HG02870 (cell line): ENCODE measurements around the gene GANC.
"Not testable (repeated sequence)": the region's sequence is repeated elsewhere in the genome, so short reads cannot be mapped to it uniquely, and the experiment has no call there.

Source experiments
- ATAC-seq: cut with Tn5 transposase; IDR thresholded peaks from one replicate; pipeline ENCODE4 v1.9.1; 2021; ENCODE audit warnings: mild to moderate bottlenecking, moderate library complexity; ENCODE audit not compliant: unreplicated experiment

Gene GANC

DNA sequence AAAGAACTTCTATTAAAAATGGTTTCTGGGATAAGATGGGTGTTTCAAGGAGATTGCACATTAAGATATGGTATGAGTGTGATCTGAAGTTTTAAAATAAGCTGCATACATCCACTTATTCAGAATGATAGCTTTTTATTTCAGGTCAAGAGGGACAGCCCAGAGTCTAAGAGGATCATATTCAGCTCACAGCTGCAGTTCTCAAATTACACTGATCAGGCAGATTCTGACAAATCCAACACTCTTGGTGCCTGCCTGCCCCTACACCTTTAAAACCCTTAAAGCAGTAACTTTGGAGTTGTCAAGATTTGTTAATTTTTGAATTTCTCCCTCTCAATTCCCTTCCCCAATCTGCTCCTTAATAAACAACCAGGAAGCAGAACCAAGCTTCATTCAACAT is 9.3 kb downstream of the GANC start:
- ATAC-seq, result no peak

DNA sequence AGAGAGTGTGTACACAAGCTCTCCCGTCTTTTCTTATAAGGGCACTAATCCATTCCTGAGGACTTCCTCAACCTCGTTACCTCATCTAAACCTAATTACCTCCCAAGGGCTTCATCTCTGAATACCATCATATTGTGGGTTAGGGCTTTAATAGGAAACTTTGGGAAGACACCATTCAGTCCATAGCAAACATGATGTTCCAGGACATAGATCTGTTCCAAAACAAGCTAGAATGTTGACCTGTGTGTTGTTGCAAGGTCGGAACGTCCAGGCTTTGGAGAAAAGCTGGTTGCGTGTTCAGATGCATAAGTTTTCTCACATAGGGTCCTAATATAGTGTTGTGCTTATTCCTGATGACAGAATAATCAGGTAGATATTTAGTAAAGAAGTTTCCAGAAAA is 9.9 kb downstream of the GANC start:
- ATAC-seq, result no peak

DNA sequence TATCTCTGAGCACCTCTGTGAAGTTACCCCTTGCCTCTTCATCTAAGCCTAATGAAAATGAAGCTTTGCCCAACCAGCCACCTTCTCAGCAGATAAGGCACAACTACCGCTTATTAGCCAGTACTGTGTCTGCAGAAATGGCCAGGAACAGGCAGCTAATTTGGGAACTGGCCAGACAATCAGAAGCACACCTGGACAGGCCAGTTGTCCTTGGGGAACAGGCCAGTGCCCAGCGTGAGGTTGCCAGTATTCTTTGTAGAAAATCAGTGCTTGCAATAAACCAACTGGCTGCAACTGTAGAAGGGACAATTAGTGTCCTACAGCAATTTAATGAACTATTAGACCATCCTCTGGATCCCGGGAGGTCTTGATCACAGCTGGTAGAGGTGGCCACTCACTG is 10.7 kb downstream of the GANC start:
- ATAC-seq, result no peak

DNA sequence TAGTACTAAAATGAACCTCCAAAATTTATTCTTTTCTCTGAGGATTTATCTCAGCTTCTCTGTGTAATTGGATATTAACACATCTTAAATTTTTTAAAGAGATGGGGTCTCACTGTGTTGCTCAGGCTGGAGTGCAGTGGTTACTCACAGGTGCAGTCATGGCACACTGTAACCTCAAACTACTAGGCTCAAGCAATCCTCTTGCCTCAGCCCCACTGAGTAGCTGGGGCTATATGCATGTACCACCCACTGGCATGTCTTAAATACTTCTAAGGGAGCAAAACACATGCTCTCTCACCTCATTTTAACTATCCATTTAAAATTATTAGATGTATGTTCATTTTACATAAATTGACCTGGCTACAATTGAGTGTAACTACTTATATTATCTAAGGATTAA is 11.6 kb downstream of the GANC start:
- ATAC-seq, result no peak

DNA sequence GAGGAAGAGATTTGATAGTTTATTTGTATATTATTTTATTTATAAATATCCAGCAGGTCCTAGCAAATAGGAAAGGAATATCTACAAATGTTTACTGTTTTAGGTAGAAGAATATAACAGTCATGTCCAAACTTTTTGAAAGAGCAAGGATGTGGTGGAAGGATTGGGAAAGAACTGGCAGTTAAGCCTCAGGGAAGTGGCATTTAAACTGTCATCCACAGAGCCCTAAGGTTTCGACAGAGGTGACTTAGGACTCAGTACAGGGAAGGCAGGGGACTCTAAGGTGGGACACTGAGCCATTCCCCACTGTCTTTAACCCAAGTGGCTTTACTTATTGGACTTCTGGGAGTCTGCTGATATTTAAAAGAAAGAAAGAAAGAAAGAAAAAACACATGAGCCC is 12.0 kb downstream of the GANC start:
- no peak for ATAC-seq

DNA sequence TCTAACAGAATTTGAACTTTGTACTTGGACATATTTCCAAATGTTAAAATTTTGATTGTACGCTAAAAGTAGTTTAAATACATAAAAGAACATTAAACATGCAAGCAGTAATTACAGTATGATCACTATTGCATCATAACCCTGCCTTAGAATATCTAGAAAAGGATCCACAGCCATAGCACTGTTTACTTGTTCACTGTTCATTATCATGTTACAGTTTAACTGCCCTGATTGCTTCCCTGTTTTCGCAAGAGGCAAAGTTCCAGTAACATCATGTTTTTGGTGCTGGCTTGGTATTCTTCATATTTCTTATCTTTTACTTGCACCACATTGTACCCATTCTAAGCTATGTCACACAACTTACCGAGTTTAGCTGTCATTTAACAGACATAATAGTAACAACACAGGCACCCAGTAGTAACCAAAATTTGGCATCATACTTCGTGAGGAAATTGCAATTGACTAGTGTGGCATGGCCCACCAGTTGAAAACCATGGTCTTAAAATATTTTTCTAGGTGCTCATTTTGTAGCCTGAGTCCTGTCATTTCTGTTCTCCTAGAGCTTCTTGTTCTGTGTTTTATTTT is 13.5 kb downstream of the GANC start:
- ATAC-seq, result no peak

DNA sequence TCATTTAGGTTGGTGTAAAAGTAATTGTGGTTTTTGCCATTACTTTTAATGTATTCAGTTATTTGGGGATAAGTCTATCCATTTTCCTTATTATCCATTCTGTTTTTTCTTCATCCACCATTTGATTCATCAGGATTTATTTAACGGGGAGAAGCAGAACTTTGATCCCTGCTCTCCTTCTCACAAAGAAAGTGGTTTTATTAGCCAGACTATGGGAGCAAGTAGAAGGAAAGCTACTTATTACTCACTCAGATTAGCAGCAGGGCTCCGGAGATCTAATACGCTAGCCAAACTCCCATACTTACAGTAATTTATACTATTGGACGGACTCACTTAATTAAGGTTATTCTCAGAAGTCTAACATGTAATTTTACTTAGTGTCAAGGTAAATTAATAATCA is 14.9 kb downstream of the GANC start:
- ATAC-seq, result no peak

DNA sequence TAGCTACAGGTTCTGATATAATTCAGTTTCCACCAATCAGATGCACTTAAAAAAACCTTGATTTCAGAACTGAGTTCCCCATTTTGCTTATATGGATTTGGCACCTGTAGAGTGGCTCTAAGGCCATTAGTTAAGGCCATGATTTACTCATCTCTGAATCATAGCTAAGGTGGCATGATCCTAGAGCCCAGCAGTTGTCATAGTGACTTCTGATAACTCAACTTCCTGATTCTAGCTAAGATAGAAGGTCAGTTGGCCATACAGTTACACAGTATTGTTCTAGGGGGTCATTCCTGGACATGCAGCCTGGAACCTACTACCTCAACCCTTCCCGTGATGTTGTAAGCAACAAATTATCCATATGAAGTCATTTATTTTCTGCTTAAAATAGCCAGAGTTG is 16.2 kb downstream of the GANC start:
- ATAC-seq, result no peak

DNA sequence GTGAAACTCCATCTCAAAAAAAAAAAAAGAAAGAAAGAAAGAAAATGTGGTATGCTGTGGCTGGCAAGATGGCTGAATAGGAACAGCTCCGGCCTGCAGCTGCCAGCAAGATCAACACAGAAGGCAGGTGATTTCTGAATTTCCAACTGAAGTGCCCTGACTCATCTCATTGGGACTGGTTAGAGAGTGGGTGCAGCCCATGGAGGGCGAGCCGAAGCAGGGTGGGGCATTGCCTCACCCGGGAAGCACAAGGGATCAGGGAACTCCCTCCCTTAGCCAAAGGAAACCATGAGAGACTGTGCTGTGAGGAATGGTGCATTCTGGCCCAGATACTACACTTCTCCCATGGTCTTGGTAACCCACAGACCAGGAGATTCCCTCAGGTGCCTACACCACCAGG is 28.0 kb downstream of the GANC start:
- not testable (repeated sequence) for ATAC-seq

DNA sequence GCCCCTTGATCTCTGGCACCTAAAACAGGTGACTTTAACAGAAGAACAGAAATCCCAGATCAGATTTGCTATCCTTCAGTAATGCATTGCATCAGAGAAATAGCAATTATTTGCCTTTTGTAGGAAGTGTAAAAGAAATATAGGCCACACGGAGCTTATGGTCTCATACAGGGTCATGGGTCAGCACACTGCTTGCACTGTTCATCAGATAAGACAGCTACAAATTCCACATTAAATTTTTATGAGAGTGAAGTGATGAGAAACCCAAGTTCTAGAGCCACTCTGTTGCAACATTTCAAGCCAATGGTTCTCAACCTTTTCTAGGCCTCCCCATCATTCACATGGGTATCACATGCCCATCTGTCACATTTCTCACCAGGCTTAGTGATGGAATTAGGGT is 33.7 kb downstream of the GANC start:
- no peak for ATAC-seq

DNA sequence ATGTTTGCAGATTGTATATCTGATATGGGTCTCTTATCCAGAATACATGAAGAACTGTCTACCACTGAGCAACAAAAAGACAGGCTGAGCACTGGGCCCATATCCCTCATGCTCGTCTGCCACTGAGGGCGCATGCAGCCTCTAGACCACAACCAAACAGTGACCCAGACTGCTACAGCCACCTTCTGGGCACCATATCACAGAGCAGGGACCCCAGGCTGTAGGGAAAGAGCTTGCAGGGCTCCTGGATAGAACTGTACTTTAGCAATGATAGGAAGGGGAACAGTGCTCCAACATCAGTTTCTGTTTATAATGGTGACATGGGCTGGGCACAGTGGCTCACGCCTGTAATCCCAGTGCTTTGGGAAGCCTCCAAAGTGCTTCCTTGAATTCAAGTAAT is 40.5 kb downstream of the GANC start:
- no peak for ATAC-seq

DNA sequence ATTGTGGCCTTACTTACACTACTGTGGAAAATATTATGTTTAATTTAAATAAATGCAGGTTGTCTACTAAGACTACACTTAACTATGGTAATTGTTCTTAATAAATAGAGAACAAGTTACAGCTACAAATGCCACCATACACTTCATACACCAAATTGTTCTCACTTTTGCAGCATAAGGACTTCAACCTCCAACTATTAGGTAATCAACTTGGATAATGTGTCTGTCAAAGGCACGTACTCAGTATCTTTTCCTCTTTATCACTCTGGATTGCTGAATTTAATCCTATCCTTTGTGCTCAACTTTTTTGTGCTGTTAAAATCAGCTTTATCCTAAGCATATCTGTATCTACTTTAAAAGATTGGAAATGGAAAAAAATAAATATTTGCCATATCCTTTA is 41.8 kb downstream of the GANC start:
- ATAC-seq, result no peak

DNA sequence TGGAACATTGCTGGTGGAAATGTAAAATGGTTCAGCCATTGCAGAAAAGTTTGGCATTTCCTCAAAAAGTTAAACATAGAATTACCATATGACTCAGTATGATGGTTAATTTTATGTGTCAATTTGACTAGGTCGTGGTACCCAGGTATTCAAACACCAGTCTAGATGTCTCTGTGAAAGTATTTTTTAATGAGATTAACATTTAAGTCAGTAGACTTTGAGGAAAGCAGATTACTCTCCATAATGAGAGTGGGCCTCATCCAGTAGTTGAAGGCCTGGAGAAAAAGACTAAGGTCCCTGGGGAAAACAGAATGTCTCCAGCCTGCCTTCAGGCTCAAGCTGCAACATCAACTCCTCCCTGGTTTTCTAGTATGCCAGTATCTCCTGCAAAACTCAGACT is 42.5 kb downstream of the GANC start:
- no peak for ATAC-seq

DNA sequence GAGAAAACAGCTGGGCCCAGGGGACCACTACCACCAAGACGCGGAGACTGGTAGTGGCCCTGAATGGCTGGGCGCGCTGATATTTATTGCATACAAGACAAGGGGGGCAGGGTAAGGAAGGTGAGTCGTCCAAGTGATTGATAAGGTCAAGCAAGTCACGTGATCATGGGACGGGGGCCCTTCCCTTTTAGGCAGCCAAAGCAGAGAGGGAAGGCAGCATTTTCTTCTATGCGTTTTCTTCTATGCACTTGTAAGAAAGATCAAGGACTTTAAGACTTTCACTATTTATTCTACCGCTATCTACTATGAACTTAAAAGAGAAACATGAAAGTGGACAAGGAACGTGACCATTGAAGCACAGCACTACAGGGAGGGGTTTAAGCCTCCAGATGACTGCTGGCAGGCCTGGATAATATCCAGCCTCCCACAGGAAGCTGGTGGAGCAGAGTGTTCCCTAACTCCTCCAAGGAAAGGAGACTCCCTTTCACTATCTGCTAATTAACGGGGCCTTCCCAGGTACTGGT is 43.3 kb downstream of the GANC start:
- ATAC-seq, result not testable (repeated sequence)

DNA sequence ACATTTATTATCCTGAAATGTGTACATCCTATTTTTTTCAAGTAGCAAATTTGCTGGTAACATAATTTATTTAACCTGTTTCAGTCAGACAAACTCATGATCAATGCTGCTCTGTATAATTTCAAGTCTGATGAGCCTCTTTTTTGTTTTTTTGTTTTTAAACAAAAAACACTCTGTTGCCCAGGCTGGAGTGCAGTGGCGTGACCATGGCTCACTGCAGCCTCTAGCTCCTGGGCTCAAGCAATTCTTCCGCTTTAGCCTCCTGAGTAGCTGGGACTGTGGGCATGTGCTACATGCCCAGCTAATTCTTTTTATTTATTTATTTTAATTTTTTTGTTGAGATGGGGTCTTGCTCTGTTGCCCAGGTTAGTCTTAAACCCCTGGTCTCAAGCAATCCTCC is 46.2 kb downstream of the GANC start:
- no peak for ATAC-seq

DNA sequence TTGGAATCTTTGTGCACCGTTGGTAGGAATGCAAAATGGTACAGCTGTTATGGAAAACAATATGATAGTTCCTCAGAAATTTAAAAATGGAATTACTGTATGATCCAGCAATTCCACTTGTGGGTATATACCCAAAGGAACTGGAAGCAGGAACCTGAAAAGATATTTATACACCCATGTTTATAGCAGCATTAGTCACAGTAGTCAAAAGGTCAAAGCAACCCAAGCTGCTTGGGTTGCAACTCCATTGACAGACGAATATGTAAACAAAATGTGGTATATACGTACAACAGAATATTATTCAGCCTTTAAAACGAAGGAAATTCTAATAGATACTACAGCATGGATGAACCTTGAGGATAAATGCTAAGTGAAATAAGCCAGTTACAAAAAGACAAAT is 51.3 kb downstream of the GANC start:
- ATAC-seq, result no peak

DNA sequence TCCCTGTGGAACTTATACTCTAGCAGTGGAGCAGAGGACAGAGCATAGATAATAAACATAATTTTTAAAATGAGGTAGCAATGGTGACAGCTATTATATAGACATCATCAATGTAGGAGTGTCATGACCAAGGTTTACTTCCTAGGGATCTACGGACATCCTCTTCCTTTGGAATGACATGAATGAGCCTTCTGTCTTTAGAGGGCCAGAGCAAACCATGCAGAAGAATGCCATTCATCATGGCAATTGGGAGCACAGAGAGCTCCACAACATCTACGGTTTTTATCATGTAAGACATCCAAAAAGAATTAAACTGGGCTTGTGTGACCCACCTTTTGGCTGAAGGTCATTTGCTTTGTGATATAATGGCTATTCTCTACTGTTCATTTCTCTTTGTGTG is 56.2 kb downstream of the GANC start:
- no peak for ATAC-seq

DNA sequence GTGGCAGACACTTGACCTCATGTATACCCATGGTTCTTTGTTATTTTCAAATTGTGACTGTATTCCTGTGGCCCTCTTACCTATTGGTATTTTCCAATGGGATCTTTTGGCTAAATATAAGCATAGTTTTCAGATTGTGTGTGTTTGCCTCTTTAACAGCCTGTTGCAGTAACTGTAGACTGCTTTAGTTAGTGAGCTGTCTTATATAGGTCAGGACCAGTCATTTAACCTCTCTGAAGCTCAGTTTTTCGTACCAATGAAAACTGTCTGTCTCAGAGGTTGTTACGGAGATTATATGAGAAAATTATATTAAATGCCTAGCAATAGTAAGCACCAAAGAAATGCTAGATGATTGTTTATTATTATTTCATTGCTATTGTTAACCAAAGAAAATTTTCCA is 57.0 kb downstream of the GANC start:
- ATAC-seq, result no peak

DNA sequence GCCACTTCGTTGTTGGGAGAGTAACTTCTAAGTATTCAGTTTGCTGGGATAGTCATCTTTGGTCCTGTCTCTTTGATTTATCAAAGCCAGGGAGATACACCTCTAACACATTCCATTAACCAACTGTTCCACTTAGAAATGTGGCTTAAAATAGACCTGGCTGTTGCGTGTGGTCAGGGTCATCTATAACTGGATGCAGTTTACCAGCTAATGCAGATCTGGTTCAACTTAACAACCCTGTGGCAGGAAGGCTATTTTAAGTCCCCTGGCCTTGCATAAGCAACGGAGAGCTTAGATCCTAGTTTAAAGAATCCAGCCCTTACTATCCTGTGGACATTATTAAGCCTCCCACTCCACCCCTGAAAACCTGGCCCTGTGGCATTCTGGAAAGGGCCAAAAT is 58.2 kb downstream of the GANC start:
- no peak for ATAC-seq

DNA sequence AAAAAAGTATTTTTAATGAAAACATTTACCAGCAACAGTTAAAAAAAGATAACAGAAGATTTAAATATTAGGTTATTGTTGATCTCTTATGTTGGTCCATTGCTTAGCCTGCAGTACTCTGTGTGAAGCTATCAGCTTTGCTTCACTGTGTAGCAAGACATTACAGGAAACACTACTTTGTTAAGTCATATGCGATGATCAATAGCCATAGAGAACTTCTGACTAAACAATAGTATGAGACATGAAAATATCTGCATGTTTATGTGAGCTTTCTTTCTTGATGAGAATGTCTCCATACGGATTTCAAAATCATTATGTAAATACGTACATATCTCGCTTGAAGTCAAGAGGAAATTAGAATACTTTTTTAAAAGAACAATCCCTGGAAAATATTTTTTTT is 59.3 kb downstream of the GANC start:
- no peak for ATAC-seq

DNA sequence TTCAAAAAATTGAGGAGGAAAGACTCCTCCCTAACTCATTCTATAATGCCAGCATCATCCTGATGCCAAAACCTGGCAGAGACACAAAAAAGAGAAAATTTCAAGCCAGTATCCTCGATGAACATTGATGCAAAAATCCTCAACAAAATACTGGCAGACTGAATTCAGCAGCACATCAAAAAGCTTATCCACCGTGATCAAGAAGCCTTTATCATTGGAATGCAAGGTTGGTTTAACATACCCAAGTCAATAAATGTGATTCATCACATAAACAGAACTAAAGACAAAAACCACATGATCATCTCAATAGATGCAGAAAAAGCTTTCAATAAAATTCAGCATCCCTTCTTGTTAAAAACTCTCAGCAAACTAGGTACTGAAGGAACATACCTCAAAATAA is 62.1 kb downstream of the GANC start:
- ATAC-seq, result no peak

DNA sequence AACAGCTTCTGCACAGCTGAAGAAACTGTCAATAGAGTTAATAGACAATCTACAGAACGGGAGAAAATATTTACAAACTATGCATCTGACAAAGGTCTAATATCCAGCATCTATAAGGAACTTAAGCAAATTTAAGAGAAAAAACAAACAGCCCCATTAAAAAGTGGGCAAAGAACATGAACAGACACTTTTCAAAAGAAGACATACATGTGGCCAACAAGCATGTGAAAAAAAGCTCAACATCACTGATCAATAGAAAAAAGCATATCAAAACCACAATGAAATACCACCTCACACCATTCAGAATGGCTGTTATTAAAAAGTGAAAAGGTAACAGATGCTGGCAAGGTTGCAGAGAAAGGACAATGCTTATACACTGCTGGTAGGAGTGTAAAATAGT is 63.6 kb downstream of the GANC start:
- not testable (repeated sequence) for ATAC-seq

DNA sequence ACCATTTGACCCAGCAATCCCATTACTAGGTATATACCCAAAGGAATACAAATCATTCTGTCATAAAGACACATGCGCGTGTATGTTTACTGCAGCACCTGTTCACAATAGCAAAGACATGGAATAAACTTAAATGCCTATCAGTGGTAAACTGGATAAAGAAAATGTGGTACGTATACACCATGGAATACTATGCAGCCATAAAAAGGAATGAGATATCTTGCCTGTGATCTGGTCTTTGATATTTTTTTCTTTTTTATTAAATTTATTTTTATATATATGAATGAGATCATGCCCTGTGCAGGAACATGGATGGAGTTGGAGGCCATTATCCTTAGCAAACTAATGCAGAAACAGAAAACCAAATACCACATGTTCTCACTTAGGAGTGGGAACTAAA is 64.1 kb downstream of the GANC start:
- not testable (repeated sequence) for ATAC-seq

DNA sequence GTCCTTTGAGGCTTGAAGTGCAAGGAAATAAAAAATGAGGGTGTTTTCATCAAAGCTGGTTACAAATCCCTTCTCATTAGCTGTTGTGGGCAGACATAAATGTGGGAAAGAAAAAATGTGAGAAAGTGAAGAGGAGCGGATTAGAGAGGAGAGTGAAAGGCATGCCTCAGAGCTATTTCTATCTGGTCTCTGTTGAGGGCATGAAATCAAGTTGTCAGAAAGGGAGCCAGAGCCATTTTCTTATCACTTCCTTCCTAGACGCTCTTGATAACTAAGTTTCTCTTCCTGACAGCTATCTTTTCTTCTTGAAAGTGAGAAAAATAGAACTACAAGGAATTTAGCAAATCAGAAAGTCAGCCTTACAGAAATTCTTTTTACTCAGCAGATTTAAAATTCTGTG is 65.5 kb downstream of the GANC start:
- no peak for ATAC-seq
